OCI-LY1 (cell line): ENCODE data around the gene CRAT.

Source experiments
- H2AFZ ChIP-seq: fragments of 200-600 bp; sonication (generic), shearing (Covaris generic); 2 replicates; pipeline ENCODE4 v1.6.0; 2014; ENCODE audit warnings: antibody characterized with exemption, mild to moderate bottlenecking, low read length
- H3F3A ChIP-seq: fragments of 200-600 bp; sonication (generic), shearing (Covaris generic); 2 replicates; pipeline ENCODE4 v1.6.0; 2014; ENCODE audit warnings: mild to moderate bottlenecking, antibody characterized with exemption, low read length, moderate library complexity; ENCODE audit not compliant: insufficient read depth
- H3K27ac ChIP-seq: fragments of 200-600 bp; sonication (generic); 2 replicates; pipeline ENCODE4 v1.5.1; 2014; ENCODE audit warnings: low read length, mixed run types, mild to moderate bottlenecking, low read depth; ENCODE audit not compliant: poor library complexity, severe bottlenecking
- H3K27me3 ChIP-seq: fragments of 200-600 bp; sonication (generic); 2 replicates; pipeline ENCODE4 v1.6.0; 2014; ENCODE audit warnings: antibody characterized with exemption, mild to moderate bottlenecking, low read length, moderate library complexity; ENCODE audit not compliant: insufficient read depth
- H3K36me3 ChIP-seq: fragments of 200-600 bp; sonication (generic); 2 replicates; pipeline ENCODE4 v1.6.1; 2014; ENCODE audit warnings: mild to moderate bottlenecking, antibody characterized with exemption, low read length, moderate library complexity, mixed read lengths; ENCODE audit not compliant: insufficient read depth
- H3K4me1 ChIP-seq: fragments of 200-600 bp; sonication (generic); 2 replicates; pipeline ENCODE4 v1.5.1; 2014; ENCODE audit warnings: mild to moderate bottlenecking, low read length, moderate library complexity; ENCODE audit not compliant: insufficient read depth, severe bottlenecking
- H3K4me2 ChIP-seq: fragments of 200-600 bp; sonication (generic), shearing (Covaris generic); 2 replicates; pipeline ENCODE4 v1.6.1; 2014; ENCODE audit warnings: low read length
- H3K4me3 ChIP-seq: fragments of 200-600 bp; sonication (generic); 2 replicates; pipeline ENCODE4 v1.5.1; 2014; ENCODE audit warnings: low read length, low read depth, mild to moderate bottlenecking, mixed read lengths; ENCODE audit not compliant: poor library complexity, severe bottlenecking
- H3K79me2 ChIP-seq: fragments of 200-600 bp; shearing (Covaris generic); 2 replicates; pipeline ENCODE4 v1.6.1; 2016; ENCODE audit warnings: mixed run types, low read length, mixed read lengths; ENCODE audit not compliant: insufficient read depth
- H3K9ac ChIP-seq: fragments of 200-600 bp; sonication (generic), shearing (Covaris generic); 2 replicates; pipeline ENCODE4 v1.6.1; 2014; ENCODE audit warnings: mild to moderate bottlenecking, low read length, mixed read lengths
- H3K9me2 ChIP-seq: fragments of 200-600 bp; sonication (generic), shearing (Covaris generic); 2 replicates; pipeline ENCODE4 v1.6.1; 2014; ENCODE audit warnings: low read depth, mild to moderate bottlenecking, low read length, mixed read lengths
- H3K9me3 ChIP-seq: fragments of 200-600 bp; shearing (Covaris generic); 2 replicates; pipeline ENCODE4 v1.6.1; 2014; ENCODE audit warnings: low read length, mixed read lengths
- H4K20me1 ChIP-seq: fragments of 200-600 bp; sonication (generic), shearing (Covaris generic); 2 replicates; pipeline ENCODE4 v1.6.0; 2016; ENCODE audit warnings: mild to moderate bottlenecking, low read length; ENCODE audit not compliant: insufficient read depth
- EZH2 ChIP-seq: fragments of 200-600 bp; sonication (generic), shearing (Covaris generic); IDR thresholded peaks from 2 replicates; pipeline ENCODE4 v1.8.0; 2017; ENCODE audit warnings: borderline replicate concordance, mixed run types, mild to moderate bottlenecking, antibody characterized with exemption, low read length, moderate library complexity, mixed read lengths
- TF ChIP-seq, protein P1 (sequence below): fragments of 200-600 bp; sonication (generic), shearing (Covaris generic); IDR thresholded peaks from 2 replicates; pipeline ENCODE4 v1.5.1; 2017; ENCODE audit warnings: mild to moderate bottlenecking, antibody characterized with exemption, low read length, moderate library complexity, mixed read lengths

The CRAT gene

DNA sequence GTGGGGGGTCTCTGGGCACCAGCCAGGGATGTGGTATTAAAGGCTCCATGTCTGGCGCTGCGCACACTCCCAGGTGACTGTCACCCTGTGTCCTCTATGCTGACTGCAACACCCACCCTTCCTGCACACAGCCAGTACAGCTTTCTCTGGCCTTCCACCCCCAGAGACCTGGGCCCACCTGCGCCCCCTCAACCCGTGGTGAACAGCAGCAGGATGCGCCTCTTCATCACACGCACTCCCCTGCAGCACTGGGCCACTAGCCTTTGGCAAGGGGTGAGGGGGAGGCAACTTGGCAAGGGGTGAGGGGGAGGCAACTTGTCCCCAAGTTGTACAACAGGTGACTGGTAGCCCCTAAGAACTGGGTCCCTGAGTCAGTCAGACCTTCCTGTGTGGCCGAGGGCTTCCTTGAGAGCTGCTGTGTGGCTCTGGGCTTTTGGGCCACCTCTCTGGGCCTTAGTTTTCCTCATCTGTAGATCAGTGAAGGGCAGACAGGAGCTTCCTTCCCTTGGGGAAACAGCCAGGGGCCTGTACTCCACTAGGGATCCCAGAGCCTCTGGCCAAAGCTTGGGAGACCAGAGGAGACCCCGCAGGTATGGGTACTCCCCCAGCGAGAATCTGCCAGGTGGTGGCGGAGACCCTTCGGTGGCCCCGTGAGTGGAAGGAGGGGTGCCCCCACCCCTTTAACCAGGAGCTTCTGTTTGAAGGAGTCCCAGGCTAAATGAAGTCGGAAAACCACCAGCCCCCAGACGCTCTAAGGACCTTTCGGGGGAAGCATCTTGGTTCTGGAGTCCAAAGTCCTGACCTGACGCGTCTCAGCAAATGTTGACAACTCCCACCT is 4.5 kb downstream of the CRAT start:
- H3K36me3 ChIP-seq = no peaks in the 10 kb centered on the region
- H3K4me2 ChIP-seq = no peak overlapping the region
- no peak overlapping the region for H3K9ac ChIP-seq
- no peaks in the 10 kb centered on the region for H3K79me2 ChIP-seq
- H3K27me3 ChIP-seq = 0 out of 2 replicates have a peak, but pooled peaks cover 7% of the 10 kb centered on the region
- no peak overlapping the region for H3K27ac ChIP-seq
- H3K9me2 ChIP-seq = no peaks in the 10 kb centered on the region
- peaks cover 7% of the 10 kb centered on the region for H3K4me1 ChIP-seq
- H4K20me1 ChIP-seq = no peaks in the 10 kb centered on the region
- no peak overlapping the region for H3K4me3 ChIP-seq
- H3K9me3 ChIP-seq = no peaks in the 10 kb centered on the region
- TF ChIP-seq, protein P1, sequence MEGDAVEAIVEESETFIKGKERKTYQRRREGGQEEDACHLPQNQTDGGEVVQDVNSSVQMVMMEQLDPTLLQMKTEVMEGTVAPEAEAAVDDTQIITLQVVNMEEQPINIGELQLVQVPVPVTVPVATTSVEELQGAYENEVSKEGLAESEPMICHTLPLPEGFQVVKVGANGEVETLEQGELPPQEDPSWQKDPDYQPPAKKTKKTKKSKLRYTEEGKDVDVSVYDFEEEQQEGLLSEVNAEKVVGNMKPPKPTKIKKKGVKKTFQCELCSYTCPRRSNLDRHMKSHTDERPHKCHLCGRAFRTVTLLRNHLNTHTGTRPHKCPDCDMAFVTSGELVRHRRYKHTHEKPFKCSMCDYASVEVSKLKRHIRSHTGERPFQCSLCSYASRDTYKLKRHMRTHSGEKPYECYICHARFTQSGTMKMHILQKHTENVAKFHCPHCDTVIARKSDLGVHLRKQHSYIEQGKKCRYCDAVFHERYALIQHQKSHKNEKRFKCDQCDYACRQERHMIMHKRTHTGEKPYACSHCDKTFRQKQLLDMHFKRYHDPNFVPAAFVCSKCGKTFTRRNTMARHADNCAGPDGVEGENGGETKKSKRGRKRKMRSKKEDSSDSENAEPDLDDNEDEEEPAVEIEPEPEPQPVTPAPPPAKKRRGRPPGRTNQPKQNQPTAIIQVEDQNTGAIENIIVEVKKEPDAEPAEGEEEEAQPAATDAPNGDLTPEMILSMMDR = no peak
- no peak for TF ChIP-seq EZH2
- no peak overlapping the region for H2AFZ ChIP-seq
- H3F3A ChIP-seq = no peaks in the 10 kb centered on the region

- H3K27ac ChIP-seq = no peak overlapping the region
- H4K20me1 ChIP-seq = no peaks in the 10 kb centered on the region
- TF ChIP-seq EZH2 = no peak
- TF ChIP-seq, protein P1 = no peak
- no peaks in the 10 kb centered on the region for H3K36me3 ChIP-seq
- no peak overlapping the region for H3K4me3 ChIP-seq
- no peaks in the 10 kb centered on the region for H3F3A ChIP-seq
- no peak overlapping the region for H2AFZ ChIP-seq
- 0 out of 2 replicates have a peak, but pooled peaks cover 7% of the 10 kb centered on the region for H3K27me3 ChIP-seq
- H3K4me1 ChIP-seq = peaks cover 9% of the 10 kb centered on the region
- no peaks in the 10 kb centered on the region for H3K9me3 ChIP-seq
- H3K9ac ChIP-seq = no peak overlapping the region
- no peak overlapping the region for H3K4me2 ChIP-seq
- no peaks in the 10 kb centered on the region for H3K9me2 ChIP-seq
- H3K79me2 ChIP-seq = no peaks in the 10 kb centered on the region
These were observed 6.5 kb downstream of the CRAT start for GRCh38 chr9:129104051-129104450.

GRCh38 chr9:129103595-129103965 is 7.0 kb downstream of the CRAT start:
- Histone ChIP-seq H3K9ac (no peak overlapping the region), H3K27ac (no peak overlapping the region), H3K4me1 (peaks cover 9% of the 10 kb centered on the region), H3K79me2 (no peaks in the 10 kb centered on the region), H3K4me2 (no peak overlapping the region), H4K20me1 (no peaks in the 10 kb centered on the region), H3K36me3 (no peaks in the 10 kb centered on the region), H2AFZ (no peak overlapping the region), H3K9me3 (no peaks in the 10 kb centered on the region), H3K9me2 (no peaks in the 10 kb centered on the region), H3K27me3 (0 out of 2 replicates have a peak, but pooled peaks cover 7% of the 10 kb centered on the region), H3F3A (no peaks in the 10 kb centered on the region), H3K4me3 (no peak overlapping the region)
- no peak for TF ChIP-seq EZH2
- TF ChIP-seq, protein P1 = no peak
